H9 (cell line): ENCODE data around the gene ST3GAL5. TPM values are rescaled to one million over a fixed set of nuclear protein-coding genes. Genes with fewer than 3 reads are reported as not detected.
"Not testable (repeated sequence)": the region's sequence is repeated elsewhere in the genome, so short reads cannot be mapped to it uniquely, and the experiment has no call there.

Experiments
- DNase-seq: peaks from one replicate; pipeline ENCODE4 v3.0.0-alpha.2; 2017
- H2AFZ ChIP-seq: one replicate; pipeline ENCODE4 v1.6.1; 2013; ENCODE audit warnings: mild to moderate bottlenecking, low read length, control low read depth, moderate library complexity
- H2AK5ac ChIP-seq: 2 replicates; pipeline ENCODE4 v1.6.1; 2013; ENCODE audit warnings: low read length, control low read depth, mixed read lengths; ENCODE audit not compliant: insufficient read length
- H2BK120ac ChIP-seq: one replicate; pipeline ENCODE4 v1.6.1; 2013; ENCODE audit warnings: low read depth, mild to moderate bottlenecking, low read length, control low read depth, inconsistent platforms; ENCODE audit not compliant: poor library complexity, severe bottlenecking
- H2BK12ac ChIP-seq: 2 replicates; pipeline ENCODE4 v1.6.1; 2013; ENCODE audit warnings: low read length, control low read depth, mixed read lengths, low read depth; ENCODE audit not compliant: insufficient read length
- H2BK15ac ChIP-seq: 2 replicates; pipeline ENCODE4 v1.6.1; 2013; ENCODE audit warnings: low read depth, low read length, control low read depth
- H2BK20ac ChIP-seq: one replicate; pipeline ENCODE4 v1.6.1; 2013; ENCODE audit warnings: low read depth, mild to moderate bottlenecking, low read length, control low read depth, inconsistent platforms; ENCODE audit not compliant: poor library complexity, severe bottlenecking
- H2BK5ac ChIP-seq: 2 replicates; pipeline ENCODE4 v1.6.1; 2013; ENCODE audit warnings: low read length, control low read depth, mixed read lengths; ENCODE audit not compliant: insufficient read length
- H3K14ac ChIP-seq: 2 replicates; pipeline ENCODE4 v1.6.1; 2013; ENCODE audit warnings: low read length, control low read depth; ENCODE audit not compliant: insufficient read depth
- H3K18ac ChIP-seq: 2 replicates; pipeline ENCODE4 v1.6.1; 2013; ENCODE audit warnings: low read depth, mild to moderate bottlenecking, mixed read lengths, low read length, control low read depth; ENCODE audit not compliant: insufficient read length
- H3K23ac ChIP-seq: 2 replicates; pipeline ENCODE4 v1.6.1; 2013; ENCODE audit warnings: low read length, control low read depth, mixed read lengths, low read depth; ENCODE audit not compliant: insufficient read length
- H3K23me2 ChIP-seq: 2 replicates; pipeline ENCODE4 v1.6.1; 2013; ENCODE audit warnings: low read depth, mild to moderate bottlenecking, mixed read lengths, low read length, control low read depth; ENCODE audit not compliant: insufficient read length, poor library complexity, severe bottlenecking
- H3K27ac ChIP-seq: 2 replicates; pipeline ENCODE4 v1.5.1; 2013; ENCODE audit warnings: low read length, control low read depth, mixed read lengths, low read depth; ENCODE audit not compliant: insufficient read length
- H3K27me3 ChIP-seq: 2 replicates; pipeline ENCODE4 v1.6.1; 2013; ENCODE audit warnings: low read length, control low read depth, inconsistent platforms; ENCODE audit not compliant: insufficient read depth
- H3K4ac ChIP-seq: 2 replicates; pipeline ENCODE4 v1.6.1; 2013; ENCODE audit warnings: low read depth, mild to moderate bottlenecking, control low read depth, inconsistent platforms, low read length, moderate library complexity
- H3K4me1 ChIP-seq: 2 replicates; pipeline ENCODE4 v1.6.1; 2013; ENCODE audit warnings: low read length, control low read depth, inconsistent platforms; ENCODE audit not compliant: insufficient read depth
- H3K4me2 ChIP-seq: 2 replicates; pipeline ENCODE4 v1.6.1; 2013; ENCODE audit warnings: low read length, control low read depth, mixed read lengths; ENCODE audit not compliant: insufficient read length, insufficient read depth
- H3K56ac ChIP-seq: 2 replicates; pipeline ENCODE4 v1.6.1; 2013; ENCODE audit warnings: low read depth, mild to moderate bottlenecking, mixed read lengths, low read length, control low read depth; ENCODE audit not compliant: insufficient read length
- H3K79me1 ChIP-seq: 2 replicates; pipeline ENCODE4 v1.6.1; 2013; ENCODE audit warnings: low read depth, mild to moderate bottlenecking, moderate library complexity, low read length, control low read depth, inconsistent platforms; ENCODE audit not compliant: insufficient read depth, poor library complexity, severe bottlenecking
- H3K79me2 ChIP-seq: 2 replicates; pipeline ENCODE4 v1.6.1; 2013; ENCODE audit warnings: low read length, control low read depth, inconsistent platforms; ENCODE audit not compliant: insufficient read depth
- H3K9ac ChIP-seq: 2 replicates; pipeline ENCODE4 v1.6.1; 2013; ENCODE audit warnings: low read length, control low read depth, mixed read lengths; ENCODE audit not compliant: insufficient read length; ENCODE audit errors: extremely low read depth
- H3K9me3 ChIP-seq: one replicate; pipeline ENCODE4 v1.6.1; 2013; ENCODE audit warnings: low read depth, low read length, inconsistent platforms; ENCODE audit not compliant: control insufficient read depth
- H3T11ph ChIP-seq: one replicate; pipeline ENCODE4 v1.6.1; 2013; ENCODE audit warnings: mild to moderate bottlenecking, low read length, control low read depth, inconsistent platforms
- H4K20me1 ChIP-seq: one replicate; pipeline ENCODE4 v1.6.1; 2013; ENCODE audit not compliant: control insufficient read depth, insufficient read length, insufficient read depth
- H4K5ac ChIP-seq: 2 replicates; pipeline ENCODE4 v1.6.1; 2013; ENCODE audit warnings: low read depth, mild to moderate bottlenecking, mixed read lengths, low read length, control low read depth; ENCODE audit not compliant: insufficient read length
- H4K8ac ChIP-seq: replicated peaks from 2 replicates; pipeline ENCODE4 v1.6.1; 2013; ENCODE audit warnings: low read length, control low read depth, mixed read lengths, low read depth; ENCODE audit not compliant: insufficient read length
- H4K91ac ChIP-seq: 2 replicates; pipeline ENCODE4 v1.6.1; 2013; ENCODE audit warnings: low read depth, mild to moderate bottlenecking, moderate library complexity, mixed read lengths, low read length, control low read depth; ENCODE audit not compliant: insufficient read length
- H3K27ac Mint-ChIP-seq, 3 experiments: 2 replicates in 2 of 3; 3 replicates in 1 of 3; pipeline ENCODE4 v1.8.0; 2020 to 2021; ENCODE audit warnings: mixed read lengths in 3 of 3, mild to moderate bottlenecking in 1 of 3, moderate library complexity in 1 of 3
- H3K27me3 Mint-ChIP-seq: 2 replicates; pipeline ENCODE4 v1.8.0; 2021; ENCODE audit warnings: low read depth, mild to moderate bottlenecking, moderate library complexity, mixed read lengths
- H3K36me3 Mint-ChIP-seq, 3 experiments: 2 replicates in 2 of 3; 3 replicates in 1 of 3; pipeline ENCODE4 v1.8.0; 2020 to 2021; ENCODE audit warnings: low read depth in 3 of 3, mixed read lengths in 3 of 3; ENCODE audit not compliant: insufficient read depth in 1 of 3
- H3K4me1 Mint-ChIP-seq, 2 experiments: 2 replicates each; pipeline ENCODE4 v1.8.0; 2020; ENCODE audit warnings: mixed read lengths in 2 of 2
- H3K4me3 Mint-ChIP-seq, 2 experiments: 2 replicates in 1 of 2; 3 replicates in 1 of 2; pipeline ENCODE4 v1.8.0; 2020 to 2021; ENCODE audit warnings: mild to moderate bottlenecking in 2 of 2, mixed read lengths in 2 of 2, moderate library complexity in 1 of 2
- H3K9me3 Mint-ChIP-seq, 2 experiments: 2 replicates in 1 of 2; 3 replicates in 1 of 2; pipeline ENCODE4 v1.8.0; 2020; ENCODE audit warnings: mild to moderate bottlenecking in 2 of 2, mixed read lengths in 2 of 2, moderate library complexity in 1 of 2
- CTCF ChIP-seq: fragments of 200-600 bp; sonication (generic); conservative IDR thresholded peaks from 3 replicates; pipeline ENCODE4 v1.8.0; 2021; ENCODE audit warnings: antibody characterized with exemption, mild to moderate bottlenecking
- WGBS: extraction: QIAGEN DNeasy Blood & Tissue Kit; methylation state at CpG from one replicate; pipeline ENCODE4 v1.1.7; 2013; ENCODE audit warnings: missing lambda C conversion rate, low lambda C conversion rate, mixed read lengths; ENCODE audit not compliant: insufficient read length; ENCODE audit errors: extremely low coverage; 5-methylcytosine and 5-hydroxymethylcytosine counted together
- total RNA-seq: library from RNA; stranded (reverse); gene quantifications from 2 replicates; pipeline ENCODE4 v1.2.1, GENCODE V29; 2021

ST3GAL5 gene
- total RNA-seq, 1 experiment from 2014 or later: 3.3 TPM

DNA sequence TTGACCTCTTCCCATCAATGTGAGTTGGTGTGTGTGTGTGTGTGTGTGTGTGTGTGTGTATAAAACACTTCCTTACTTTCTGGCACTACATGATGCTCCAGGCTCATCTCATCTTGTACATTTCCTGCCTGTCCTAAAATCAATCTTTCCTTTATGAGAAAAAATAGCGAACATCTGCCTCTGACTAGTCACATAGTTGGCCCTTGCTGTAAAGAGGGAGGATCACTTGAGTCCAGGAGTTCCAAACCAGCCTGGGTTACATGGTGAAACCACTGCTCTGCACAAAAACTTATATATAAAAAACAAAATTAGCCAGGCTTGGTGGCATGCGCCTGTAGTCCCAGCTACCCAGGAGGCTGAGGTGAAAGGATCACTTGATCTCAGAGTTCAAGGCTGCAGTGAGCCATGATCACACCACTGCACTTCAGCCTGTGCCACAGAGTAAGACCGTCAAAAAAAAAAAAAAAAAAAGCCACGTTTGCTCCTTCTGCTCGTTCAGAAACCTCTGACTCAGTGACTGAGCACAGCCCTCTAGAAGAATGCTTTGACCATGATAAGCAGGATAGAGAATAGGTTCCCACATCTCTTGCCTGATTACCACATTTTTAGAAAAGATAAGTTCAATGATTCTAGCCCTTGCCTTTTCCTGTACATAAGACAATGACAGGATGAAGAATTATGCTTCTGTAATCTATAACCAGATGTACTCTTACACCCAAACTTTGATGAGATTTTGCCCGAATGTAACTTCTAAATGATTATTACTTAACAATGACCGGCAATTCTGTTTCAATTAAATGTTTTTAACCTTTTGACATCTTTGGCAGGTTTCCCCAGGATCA is 45.2 kb upstream of the ST3GAL5 start:
- Histone ChIP-seq H3K27me3 (no peaks in the 10 kb centered on the region), H3K27ac (no peak overlapping the region), H3K9me3 (no peaks in the 10 kb centered on the region), H3K4me1 (no peaks in the 10 kb centered on the region; the same call in 1 of the 2 replicates), H3K4ac (no peak overlapping the region), H3T11ph (no peak overlapping the region), H2BK120ac (no peak overlapping the region), H4K8ac (no peak overlapping the region), H3K18ac (no peak overlapping the region), H2BK15ac (no peak overlapping the region), H3K23me2 (no peaks in the 10 kb centered on the region), H3K79me1 (no peaks in the 10 kb centered on the region), H2AFZ (no peak overlapping the region), H4K91ac (no peak overlapping the region), H2AK5ac (no peak overlapping the region), H4K20me1 (no peaks in the 10 kb centered on the region), H3K9ac (no peak overlapping the region), H2BK12ac (no peak overlapping the region), H3K4me2 (no peak overlapping the region), H3K23ac (no peak overlapping the region), H2BK20ac (no peak overlapping the region), H2BK5ac (no peak overlapping the region), H3K14ac (no peak overlapping the region), H3K79me2 (no peaks in the 10 kb centered on the region), H3K56ac (no peak overlapping the region), H4K5ac (no peak overlapping the region)
- Mint-ChIP-seq H3K9me3 (no peaks in the 10 kb centered on the region), H3K36me3 (no peaks in the 10 kb centered on the region), H3K4me1 (peaks cover 12 to 15% of the 10 kb centered on the region in 2 experiments), H3K27me3 (0 out of 2 replicates have a peak, but pooled peaks cover under 1% of the 10 kb centered on the region), H3K4me3 (no peak overlapping the region), H3K27ac (no peak overlapping the region)
- DNase-seq: no peak
- no peak for TF ChIP-seq CTCF
- WGBS: no CpG with 5 or more reads among the region's 7 CpGs

DNA sequence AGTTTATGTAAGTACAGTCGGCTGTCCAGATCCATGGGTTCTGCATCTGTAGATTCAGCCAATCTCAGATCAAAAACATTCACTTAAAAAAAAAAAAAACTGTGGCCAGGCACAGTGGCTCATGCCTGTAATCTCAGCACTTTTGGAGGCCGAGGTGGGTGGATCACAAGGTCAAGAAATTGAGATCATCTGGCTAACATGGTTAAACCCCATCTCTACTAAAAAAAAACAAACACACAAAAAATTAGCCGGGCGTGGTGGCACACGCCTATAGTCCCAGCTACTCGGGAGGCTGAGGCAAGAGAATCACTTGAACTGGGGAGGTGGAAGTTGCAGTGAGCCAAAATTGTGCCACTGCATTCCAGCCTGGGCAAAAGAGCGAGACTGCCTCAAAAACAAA is 42.4 kb upstream of the ST3GAL5 start:
- H3K27me3 Mint-ChIP-seq, H2BK5ac ChIP-seq, H4K20me1 ChIP-seq, DNase-seq, H3K23me2 ChIP-seq, H2BK20ac ChIP-seq, H3K4me2 ChIP-seq, H3K9me3 Mint-ChIP-seq, H3K4ac ChIP-seq, H2AK5ac ChIP-seq, H2BK15ac ChIP-seq, H3K18ac ChIP-seq, H3K56ac ChIP-seq, H4K91ac ChIP-seq, H3K27me3 ChIP-seq, H3K4me1 ChIP-seq, H3K9me3 ChIP-seq, H2AFZ ChIP-seq, H3K79me2 ChIP-seq, H4K8ac ChIP-seq, H3K4me3 Mint-ChIP-seq, H3K14ac ChIP-seq, H3T11ph ChIP-seq, H2BK120ac ChIP-seq, H3K27ac Mint-ChIP-seq, H3K9ac ChIP-seq, H4K5ac ChIP-seq, H2BK12ac ChIP-seq, H3K23ac ChIP-seq, H3K27ac ChIP-seq, H3K79me1 ChIP-seq, H3K36me3 Mint-ChIP-seq: not testable (repeated sequence)
- H3K4me1 Mint-ChIP-seq: peaks cover 9 to 10% of the 10 kb centered on the region in 2 experiments
- WGBS: no CpG with 5 or more reads among the region's 7 CpGs
